GM18951 (cell line): ENCODE results near the gene HAS3.

ENCODE experiments used
- POLR2A ChIP-seq: IDR thresholded peaks from 4 replicates; pipeline ENCODE4 v1.6.1; 2011; ENCODE audit warnings: mild to moderate bottlenecking; ENCODE audit not compliant: insufficient read length, insufficient read depth; ENCODE audit errors: extremely low read depth
- in situ Hi-C: fragments of 300-500 bp; cut with MboI; formaldehyde crosslinking; loops from one replicate; pipeline ENCODE4 v1.12.0; 2022; ENCODE audit warnings: low sequenced_read_pairs, mixed read lengths, inconsistent platforms; ENCODE audit not compliant: unreplicated experiment

The HAS3 gene

DNA sequence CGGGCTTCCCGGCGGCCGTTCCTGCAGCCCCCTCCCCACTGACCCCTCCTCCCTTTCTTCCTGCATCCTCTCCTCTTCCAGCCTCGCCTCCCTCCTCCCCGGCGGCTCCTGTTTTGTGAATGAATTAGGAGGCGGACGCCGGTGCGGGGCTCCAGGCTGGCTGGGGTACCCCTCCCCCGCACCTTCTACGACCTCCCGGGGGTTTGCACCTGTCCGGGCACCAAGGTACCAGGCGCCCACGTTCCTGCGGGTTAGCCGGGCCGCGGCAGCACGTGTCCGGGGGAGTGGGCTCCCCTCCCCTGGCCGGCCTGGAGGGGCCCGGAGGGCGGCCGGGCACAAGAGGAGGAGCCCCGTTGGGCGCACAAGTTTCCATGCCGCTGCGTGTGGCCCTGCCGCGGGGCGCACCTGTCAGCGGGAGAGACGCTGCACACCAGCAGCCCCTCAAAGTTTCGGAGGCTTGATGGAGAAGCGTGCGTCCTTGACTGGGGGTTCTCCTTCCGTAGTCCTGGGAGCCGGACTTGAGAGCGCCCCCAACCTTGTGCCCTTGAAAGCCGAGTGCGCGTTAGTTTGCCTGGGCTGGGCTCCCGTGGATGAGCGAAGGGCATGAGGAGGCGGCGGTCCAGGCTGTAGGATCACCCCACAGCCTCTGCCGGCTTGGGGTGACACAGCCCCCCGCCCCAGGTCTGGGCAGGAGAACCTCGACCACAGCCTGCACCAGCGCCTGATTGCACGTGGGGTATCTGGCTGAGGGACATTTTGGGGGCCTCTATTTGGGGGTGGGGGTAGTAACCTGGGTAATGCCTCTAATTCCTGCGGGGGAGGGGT lies 1.2 kb downstream of the HAS3 start:
- in situ Hi-C loops = loop anchor here (25.0 kb wide), 2 partner anchors 194 to 269 kb away; partner anchors contain the start of gene TANGO6
- no peak for TF ChIP-seq POLR2A

DNA sequence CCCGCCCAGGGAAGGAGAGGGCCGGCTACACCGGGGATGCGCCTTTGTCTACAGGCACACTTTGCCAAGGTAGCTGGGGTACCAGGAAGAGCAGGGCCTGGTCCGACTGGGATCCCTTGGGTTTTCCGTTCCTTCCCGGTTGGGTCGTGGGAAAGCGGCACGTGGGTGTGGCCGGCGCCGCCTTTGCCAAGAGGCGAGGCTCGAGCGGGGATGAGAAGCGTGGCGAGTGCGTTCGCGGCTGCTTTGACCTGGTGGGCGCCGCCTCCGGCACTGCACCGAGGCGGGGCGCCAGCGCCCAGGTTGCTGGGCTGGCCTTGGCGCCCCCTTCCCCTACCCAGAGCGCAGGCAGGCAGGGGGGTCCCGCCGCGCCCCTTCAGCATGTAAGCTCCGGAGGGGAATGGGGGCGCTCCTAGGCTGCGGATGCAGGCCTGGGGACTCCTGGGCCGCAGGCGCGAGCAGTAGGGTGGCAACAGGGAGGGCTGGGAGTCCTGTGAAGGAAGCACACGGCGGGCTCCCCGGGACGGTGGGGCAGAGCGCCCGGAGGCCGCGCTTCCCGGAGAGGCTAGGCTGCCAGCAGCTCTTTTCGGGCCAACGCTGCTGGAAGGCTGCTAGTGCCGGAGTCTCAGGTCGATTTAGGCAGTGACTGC lies 2.0 kb downstream of the HAS3 start:
- TF ChIP-seq POLR2A = no peak
- in situ Hi-C loops = loop anchor here (25.0 kb wide), 2 partner anchors 195 to 270 kb away; partner anchors contain the start of gene TANGO6

DNA sequence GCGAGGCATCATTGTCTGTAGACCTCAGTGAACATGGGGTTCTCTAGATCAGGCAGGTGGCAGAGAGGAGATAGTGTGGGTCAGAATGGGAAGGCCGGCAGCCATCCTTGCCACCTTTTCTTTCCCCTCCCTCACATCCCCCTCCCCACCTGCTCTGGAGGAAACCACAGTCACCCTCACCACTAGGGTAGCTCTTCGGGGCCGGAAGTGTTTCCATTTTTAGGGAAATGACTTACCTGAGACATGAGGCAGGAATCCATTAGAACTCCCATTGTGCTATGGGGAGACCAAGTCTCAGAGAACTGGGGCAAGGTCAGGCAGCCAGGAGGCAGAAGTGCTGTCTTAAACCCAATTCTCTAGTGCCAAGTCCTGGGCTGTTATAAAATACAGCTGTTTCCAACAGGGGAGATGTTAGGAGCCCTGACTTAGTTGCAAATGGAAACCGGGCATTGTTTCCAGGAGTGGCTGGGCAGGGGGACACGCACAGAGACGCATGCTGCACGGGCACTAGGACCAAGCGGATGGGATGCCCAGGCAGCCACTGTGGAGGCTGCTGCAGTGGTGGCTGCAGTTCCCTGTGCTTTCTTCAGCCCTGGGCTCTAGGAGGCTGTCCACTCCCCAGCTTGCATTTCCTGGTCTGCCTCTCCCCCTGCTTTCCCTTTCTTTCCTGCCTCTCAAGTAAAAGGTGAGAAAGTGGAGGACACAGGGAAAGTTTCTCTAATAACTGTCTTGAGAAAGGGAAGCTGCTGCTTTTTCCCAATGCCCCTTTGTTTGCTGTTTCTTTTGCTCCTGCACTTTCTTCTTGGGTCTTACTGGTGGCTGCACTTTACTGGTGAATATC lies 2.8 kb downstream of the HAS3 start:
- in situ Hi-C loops = loop anchor here (25.0 kb wide), 2 partner anchors 196 to 271 kb away; partner anchors contain the start of gene TANGO6
- TF ChIP-seq POLR2A = no peak

DNA sequence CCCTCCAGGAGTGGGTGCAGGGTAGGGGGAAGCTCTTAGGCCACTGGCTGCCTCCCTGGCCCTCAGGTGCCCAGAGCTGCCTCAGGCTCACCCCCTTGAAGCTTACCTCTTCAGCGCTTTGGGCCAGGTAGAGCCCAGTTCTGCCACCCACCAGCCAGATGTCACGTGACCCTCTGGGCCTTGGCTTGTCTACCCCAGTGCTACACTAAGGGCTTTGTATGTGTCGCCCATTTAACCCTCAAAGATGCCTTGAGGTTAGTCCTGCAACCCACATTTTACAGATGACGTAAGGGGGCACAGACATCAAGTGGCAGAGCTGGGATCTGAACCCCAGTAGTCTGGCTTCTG lies 3.4 kb downstream of the HAS3 start:
- in situ Hi-C loops = loop anchor here (25.0 kb wide), 2 partner anchors 197 to 272 kb away; partner anchors contain the start of gene TANGO6
- TF ChIP-seq POLR2A = no peak

DNA sequence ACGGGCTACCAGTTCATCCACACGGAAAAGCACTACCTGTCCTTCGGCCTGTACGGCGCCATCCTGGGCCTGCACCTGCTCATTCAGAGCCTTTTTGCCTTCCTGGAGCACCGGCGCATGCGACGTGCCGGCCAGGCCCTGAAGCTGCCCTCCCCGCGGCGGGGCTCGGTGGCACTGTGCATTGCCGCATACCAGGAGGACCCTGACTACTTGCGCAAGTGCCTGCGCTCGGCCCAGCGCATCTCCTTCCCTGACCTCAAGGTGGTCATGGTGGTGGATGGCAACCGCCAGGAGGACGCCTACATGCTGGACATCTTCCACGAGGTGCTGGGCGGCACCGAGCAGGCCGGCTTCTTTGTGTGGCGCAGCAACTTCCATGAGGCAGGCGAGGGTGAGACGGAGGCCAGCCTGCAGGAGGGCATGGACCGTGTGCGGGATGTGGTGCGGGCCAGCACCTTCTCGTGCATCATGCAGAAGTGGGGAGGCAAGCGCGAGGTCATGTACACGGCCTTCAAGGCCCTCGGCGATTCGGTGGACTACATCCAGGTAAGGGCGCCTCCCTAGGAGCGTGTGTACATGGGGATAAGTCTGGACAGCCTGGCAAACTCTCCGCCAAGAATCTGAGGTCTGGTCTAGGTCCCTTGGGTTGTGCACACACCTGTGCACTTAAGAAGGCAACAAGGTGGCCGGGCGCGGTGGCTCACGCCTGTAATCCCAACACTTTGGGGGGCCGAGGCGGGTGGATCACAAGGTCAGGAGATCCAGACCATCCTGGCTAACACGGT lies 4.2 kb downstream of the HAS3 start:
- in situ Hi-C loops = loop anchor here (25.0 kb wide), 2 partner anchors 197 to 272 kb away; partner anchors contain the start of gene TANGO6
- no peak for TF ChIP-seq POLR2A

DNA sequence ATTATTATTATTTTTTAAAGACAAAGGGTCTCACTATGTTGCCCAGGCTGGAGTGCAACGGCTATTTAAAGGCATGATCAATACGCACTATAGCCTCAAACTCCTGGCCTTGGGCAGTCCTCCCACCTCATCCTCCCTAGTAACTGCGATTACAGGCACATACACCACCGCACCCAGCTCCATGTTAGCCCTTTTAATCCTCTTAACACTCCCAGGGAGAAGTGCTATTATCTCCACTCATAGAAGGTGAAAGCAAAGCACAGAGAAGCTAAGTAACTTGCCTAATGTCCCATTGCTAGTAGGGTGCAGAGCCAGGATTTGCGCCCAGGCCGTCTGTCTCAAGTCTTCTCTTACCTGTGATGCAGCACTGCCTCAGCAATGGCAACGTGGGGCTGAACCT lies 5.0 kb downstream of the HAS3 start:
- TF ChIP-seq POLR2A = no peak
- in situ Hi-C loops = loop anchor here (25.0 kb wide), 2 partner anchors 198 to 273 kb away; partner anchors contain the start of gene TANGO6

DNA sequence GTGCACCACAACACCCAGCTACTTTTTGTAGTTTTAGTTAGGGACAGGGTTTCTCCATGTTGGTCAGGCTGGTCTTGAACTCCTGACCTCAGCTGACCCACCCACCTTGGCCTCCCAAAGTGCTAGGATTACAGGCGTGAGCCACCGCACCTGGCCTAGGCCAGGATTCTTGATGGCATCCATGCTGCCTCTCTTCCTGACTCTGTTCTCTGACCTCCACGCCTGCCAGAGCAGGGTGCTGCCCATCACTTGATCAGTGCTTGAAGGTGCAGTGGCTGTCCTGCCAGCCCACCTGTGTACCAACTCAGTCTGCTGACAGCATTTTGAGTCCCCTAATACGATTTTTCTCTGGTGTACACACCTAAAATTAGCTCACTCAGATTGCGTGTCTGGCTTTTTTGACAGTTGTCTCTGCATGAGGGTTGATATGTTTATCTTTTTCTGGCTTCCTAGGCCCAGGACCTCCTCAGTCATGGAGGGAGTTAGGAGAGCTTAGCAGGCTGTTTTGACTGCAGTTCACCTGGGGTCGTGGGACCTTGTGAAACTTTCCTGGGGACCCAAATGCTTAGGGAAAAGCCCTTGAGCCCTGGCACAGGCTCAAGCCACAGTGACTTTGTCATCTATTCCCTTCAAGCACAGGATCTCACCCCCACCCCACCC lies 5.9 kb downstream of the HAS3 start:
- TF ChIP-seq POLR2A = no peak
- in situ Hi-C loops = loop anchor here (25.0 kb wide), 2 partner anchors 199 to 274 kb away; partner anchors contain the start of gene TANGO6

DNA sequence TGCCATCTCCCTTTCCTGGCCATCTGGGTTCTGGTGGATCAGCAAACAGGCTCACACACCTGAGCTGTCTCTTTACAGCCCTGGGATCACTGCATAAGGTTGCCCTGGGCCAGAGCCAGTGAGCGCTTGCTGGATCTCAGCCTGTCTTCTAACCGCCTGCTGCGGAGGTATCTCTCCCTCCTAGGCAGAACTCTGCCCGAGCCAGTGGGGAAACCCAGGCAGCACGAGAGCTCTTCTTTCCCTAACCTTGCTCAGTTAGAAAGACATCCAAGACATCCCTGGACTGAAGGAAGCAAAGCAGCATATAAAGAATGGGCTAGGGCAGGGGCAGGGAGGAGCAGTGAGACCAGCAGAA lies 6.4 kb downstream of the HAS3 start:
- no peak for TF ChIP-seq POLR2A
- in situ Hi-C loops = loop anchor here (25.0 kb wide), 2 partner anchors 200 to 275 kb away; partner anchors contain the start of gene TANGO6

DNA sequence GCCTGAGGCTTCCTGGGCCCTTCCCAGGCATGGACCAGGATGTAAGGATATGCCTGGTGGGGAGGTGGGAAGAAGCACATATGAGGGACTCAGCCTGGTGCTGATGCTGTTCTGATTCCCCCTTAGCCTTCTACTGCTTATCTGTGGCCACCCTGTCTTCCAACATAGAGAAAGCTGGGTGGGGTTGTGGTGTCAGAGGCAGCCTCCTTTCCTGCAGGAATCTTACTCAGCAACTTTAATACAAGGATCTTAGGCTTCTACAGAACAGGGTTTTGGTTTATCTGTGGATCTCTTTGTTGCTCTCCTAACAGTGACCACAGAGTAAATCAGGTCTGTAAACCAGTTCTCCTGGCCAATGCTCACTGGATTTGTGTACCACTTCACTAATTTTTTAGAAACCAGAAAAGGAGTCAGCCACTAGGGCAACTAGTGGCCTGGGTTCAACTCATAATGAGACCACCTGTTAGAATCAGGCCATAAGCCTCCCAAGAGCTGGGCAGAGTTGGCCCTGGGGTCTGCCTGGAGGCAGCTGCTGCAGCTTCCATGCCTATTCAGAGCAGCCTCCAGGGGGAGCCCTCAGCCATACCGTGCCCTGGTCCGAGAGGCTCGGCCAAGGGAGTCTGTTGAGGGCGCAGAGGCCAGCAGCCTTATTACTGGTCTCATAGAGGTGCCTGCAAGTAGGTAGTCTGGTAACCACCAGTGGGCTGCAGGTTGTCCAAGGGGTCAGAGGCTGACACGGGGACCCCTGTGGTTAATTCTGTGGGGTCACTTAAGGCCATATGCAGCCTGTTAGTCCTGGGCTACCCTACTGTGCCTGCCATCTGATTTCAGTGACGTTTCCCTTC lies 7.1 kb downstream of the HAS3 start:
- in situ Hi-C loops = loop anchor here (25.0 kb wide), 2 partner anchors 200 to 275 kb away; partner anchors contain the start of gene TANGO6

DNA sequence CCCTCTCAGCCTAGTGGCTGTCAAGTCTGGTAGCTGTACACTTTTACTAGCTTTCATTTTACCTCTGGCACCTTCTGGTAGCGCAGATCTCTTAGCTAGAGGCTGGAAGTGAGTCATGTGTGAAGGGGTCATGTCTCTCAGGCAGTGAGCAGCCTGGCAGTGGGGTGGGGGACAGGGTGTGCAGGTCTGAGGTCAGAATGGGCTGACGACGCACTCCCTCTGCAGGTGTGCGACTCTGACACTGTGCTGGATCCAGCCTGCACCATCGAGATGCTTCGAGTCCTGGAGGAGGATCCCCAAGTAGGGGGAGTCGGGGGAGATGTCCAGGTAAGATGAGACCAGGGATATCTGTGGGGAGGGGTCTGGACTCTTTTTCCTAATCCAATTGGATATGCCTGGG lies 7.8 kb downstream of the HAS3 start:
- in situ Hi-C loops = loop anchor here (25.0 kb wide), 2 partner anchors 201 to 276 kb away; partner anchors contain the start of gene TANGO6

More for the DNA sequence above, 7.1 kb downstream of the HAS3 start:
- no peak for TF ChIP-seq POLR2A

DNA sequence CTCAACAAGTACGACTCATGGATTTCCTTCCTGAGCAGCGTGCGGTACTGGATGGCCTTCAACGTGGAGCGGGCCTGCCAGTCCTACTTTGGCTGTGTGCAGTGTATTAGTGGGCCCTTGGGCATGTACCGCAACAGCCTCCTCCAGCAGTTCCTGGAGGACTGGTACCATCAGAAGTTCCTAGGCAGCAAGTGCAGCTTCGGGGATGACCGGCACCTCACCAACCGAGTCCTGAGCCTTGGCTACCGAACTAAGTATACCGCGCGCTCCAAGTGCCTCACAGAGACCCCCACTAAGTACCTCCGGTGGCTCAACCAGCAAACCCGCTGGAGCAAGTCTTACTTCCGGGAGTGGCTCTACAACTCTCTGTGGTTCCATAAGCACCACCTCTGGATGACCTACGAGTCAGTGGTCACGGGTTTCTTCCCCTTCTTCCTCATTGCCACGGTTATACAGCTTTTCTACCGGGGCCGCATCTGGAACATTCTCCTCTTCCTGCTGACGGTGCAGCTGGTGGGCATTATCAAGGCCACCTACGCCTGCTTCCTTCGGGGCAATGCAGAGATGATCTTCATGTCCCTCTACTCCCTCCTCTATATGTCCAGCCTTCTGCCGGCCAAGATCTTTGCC lies 9.0 kb downstream of the HAS3 start:
- in situ Hi-C loops = loop anchor here (25.0 kb wide), 2 partner anchors 202 to 277 kb away; partner anchors contain the start of gene TANGO6
- no peak for TF ChIP-seq POLR2A

More for the DNA sequence above, 7.8 kb downstream of the HAS3 start:
- TF ChIP-seq POLR2A = no peak
